Central memory CD4-positive, alpha-beta T cell (primary cell): Measurements from ENCODE around the gene CHID1.

Experiments used
- DNase-seq: peaks from one replicate; pipeline ENCODE4 v3.0.0; 2022

The CHID1 gene

DNA sequence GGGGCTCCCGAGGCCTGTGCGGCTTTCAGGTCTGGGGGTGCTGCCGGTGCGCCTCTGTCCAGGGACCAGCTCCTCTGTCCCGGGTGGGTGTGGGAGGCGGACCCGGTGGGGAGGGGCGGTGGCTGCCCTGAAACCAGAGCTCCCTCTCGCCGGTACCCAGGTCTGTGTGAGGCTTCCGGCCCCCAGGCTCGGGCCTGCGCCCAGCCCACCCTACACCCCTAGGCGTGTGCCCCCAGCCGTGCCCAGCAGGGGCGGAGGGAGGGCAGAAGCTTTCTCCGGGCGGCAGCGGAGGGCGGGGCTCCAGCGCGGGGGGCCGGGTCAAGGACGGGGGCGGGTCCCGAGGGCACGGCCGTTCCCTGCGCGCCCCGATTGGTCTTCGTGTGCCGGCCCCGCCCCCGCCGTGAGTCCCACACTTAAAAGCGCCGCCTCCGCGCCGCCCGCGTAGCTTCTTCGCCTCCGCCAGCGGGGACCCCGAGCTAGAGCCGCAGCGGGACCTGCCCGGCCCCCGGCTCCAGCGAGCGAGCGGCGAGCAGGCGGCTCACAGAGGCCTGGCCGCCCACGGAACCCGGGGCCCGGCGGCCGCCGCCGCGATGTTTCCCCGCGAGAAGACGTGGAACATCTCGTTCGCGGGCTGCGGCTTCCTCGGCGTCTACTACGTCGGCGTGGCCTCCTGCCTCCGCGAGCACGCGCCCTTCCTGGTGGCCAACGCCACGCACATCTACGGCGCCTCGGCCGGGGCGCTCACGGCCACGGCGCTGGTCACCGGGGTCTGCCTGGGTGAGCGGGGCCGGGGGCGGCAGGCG, 91.3 kb downstream of the CHID1 start:
- DNase-seq = peak; percentile 86

GRCh38 chr11:818396-819128, 92.0 kb downstream of the CHID1 start, which contains the start of gene PNPLA2:
PNPLA2 (plus strand) TSS chr11:818914; CDS start chr11:819719, 805 bp downstream.
- no peak for DNase-seq
